ENCODE data around the gene NFAT5.

DNA sequence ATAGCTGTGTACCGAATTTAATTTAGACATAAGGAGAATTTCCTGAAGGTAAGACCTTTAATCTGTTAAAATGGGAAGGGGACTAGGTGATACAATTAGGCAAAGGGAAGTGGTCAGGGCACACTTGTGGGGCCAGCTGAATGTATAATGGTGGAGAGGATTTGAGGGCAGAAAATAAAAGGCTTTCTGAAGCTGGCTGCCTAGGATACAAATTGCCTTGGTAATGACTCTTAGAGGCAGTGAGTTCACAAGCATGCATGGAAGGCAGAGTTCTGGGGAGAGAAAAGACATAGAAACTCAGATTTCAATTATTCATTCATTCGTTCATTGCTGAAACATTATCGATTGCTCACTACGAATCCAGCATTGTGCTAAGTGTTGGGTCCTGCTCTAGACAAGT, 12.4 kb upstream of the NFAT5 start:
- TF ChIP-seq, protein P1, sequence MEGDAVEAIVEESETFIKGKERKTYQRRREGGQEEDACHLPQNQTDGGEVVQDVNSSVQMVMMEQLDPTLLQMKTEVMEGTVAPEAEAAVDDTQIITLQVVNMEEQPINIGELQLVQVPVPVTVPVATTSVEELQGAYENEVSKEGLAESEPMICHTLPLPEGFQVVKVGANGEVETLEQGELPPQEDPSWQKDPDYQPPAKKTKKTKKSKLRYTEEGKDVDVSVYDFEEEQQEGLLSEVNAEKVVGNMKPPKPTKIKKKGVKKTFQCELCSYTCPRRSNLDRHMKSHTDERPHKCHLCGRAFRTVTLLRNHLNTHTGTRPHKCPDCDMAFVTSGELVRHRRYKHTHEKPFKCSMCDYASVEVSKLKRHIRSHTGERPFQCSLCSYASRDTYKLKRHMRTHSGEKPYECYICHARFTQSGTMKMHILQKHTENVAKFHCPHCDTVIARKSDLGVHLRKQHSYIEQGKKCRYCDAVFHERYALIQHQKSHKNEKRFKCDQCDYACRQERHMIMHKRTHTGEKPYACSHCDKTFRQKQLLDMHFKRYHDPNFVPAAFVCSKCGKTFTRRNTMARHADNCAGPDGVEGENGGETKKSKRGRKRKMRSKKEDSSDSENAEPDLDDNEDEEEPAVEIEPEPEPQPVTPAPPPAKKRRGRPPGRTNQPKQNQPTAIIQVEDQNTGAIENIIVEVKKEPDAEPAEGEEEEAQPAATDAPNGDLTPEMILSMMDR (IDR thresholded peaks at IDR 0.05): no peak
- no peak for TF ChIP-seq POLR2A (IDR thresholded peaks at IDR 0.05)

Measured in testis (tissue), 2 donors.